ENCODE data around the gene IQGAP2.

DNA sequence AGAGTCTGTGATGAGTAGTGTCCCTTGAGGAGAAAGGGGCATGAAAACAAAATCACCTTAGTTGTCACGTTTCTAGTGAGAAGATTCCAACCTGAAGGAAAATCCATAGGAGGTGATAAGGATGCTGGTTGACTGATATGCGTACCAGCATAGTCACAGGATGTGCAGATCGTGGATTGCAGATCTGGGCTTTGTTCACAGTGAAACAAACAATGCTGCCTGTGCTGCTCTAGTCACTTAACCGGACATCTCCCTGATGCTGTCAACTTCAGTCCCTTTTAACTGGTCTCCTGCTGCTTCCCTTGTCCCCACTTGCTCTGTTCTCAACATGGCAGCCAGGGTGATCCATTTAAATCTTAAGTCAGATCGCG, 89.7 kb downstream of the IQGAP2 start:
- no peak for TF ChIP-seq EP300 (IDR thresholded peaks at IDR 0.05; ENCODE audit: borderline replicate concordance in 1 of 2, low read depth in 2 of 2, low read length in 2 of 2)
- no peak for TF ChIP-seq RFX5 (IDR thresholded peaks at IDR 0.05; ENCODE audit: borderline replicate concordance, low read depth, low read length)
- TF ChIP-seq, protein P1, sequence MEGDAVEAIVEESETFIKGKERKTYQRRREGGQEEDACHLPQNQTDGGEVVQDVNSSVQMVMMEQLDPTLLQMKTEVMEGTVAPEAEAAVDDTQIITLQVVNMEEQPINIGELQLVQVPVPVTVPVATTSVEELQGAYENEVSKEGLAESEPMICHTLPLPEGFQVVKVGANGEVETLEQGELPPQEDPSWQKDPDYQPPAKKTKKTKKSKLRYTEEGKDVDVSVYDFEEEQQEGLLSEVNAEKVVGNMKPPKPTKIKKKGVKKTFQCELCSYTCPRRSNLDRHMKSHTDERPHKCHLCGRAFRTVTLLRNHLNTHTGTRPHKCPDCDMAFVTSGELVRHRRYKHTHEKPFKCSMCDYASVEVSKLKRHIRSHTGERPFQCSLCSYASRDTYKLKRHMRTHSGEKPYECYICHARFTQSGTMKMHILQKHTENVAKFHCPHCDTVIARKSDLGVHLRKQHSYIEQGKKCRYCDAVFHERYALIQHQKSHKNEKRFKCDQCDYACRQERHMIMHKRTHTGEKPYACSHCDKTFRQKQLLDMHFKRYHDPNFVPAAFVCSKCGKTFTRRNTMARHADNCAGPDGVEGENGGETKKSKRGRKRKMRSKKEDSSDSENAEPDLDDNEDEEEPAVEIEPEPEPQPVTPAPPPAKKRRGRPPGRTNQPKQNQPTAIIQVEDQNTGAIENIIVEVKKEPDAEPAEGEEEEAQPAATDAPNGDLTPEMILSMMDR (IDR thresholded peaks at IDR 0.05; ENCODE audit: control extremely low read depth in 1 of 3, insufficient read depth in 1 of 3, low read depth in 1 of 3, low read length in 3 of 3) = no peak
- TF ChIP-seq RAD21 (IDR thresholded peaks at IDR 0.05 in 1 of 2, conservative IDR thresholded peaks at IDR 0.05 in 1 of 2; ENCODE audit: low read depth in 2 of 2, low read length in 2 of 2) = no peak
- no peak for TF ChIP-seq POU5F1 (IDR thresholded peaks at IDR 0.05; ENCODE audit: low read depth, low read length)
- TF ChIP-seq POLR2A (IDR thresholded peaks at IDR 0.05; ENCODE audit: control extremely low read depth in 1 of 2, low read depth in 2 of 2, low read length in 2 of 2) = no peak
- no peak for TF ChIP-seq ZNF274 (IDR thresholded peaks at IDR 0.05; ENCODE audit: borderline replicate concordance, extremely low read depth, low read length)
- TF ChIP-seq EGR1 (IDR thresholded peaks at IDR 0.05; ENCODE audit: borderline replicate concordance, low read depth, low read length) = no peak
- TF ChIP-seq, protein P2, sequence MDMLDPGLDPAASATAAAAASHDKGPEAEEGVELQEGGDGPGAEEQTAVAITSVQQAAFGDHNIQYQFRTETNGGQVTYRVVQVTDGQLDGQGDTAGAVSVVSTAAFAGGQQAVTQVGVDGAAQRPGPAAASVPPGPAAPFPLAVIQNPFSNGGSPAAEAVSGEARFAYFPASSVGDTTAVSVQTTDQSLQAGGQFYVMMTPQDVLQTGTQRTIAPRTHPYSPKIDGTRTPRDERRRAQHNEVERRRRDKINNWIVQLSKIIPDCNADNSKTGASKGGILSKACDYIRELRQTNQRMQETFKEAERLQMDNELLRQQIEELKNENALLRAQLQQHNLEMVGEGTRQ (IDR thresholded peaks at IDR 0.05; ENCODE audit: low read length) = no peak

All from H1 (cell line).